ENCODE measurements around the gene DDX56. TPM values are rescaled to one million over a fixed set of nuclear protein-coding genes. Genes with fewer than 3 reads are reported as not detected.

DDX56 gene
- polyA plus RNA-seq, 3 donors: 32.2 to 69.3 (median 33.9) TPM

DNA sequence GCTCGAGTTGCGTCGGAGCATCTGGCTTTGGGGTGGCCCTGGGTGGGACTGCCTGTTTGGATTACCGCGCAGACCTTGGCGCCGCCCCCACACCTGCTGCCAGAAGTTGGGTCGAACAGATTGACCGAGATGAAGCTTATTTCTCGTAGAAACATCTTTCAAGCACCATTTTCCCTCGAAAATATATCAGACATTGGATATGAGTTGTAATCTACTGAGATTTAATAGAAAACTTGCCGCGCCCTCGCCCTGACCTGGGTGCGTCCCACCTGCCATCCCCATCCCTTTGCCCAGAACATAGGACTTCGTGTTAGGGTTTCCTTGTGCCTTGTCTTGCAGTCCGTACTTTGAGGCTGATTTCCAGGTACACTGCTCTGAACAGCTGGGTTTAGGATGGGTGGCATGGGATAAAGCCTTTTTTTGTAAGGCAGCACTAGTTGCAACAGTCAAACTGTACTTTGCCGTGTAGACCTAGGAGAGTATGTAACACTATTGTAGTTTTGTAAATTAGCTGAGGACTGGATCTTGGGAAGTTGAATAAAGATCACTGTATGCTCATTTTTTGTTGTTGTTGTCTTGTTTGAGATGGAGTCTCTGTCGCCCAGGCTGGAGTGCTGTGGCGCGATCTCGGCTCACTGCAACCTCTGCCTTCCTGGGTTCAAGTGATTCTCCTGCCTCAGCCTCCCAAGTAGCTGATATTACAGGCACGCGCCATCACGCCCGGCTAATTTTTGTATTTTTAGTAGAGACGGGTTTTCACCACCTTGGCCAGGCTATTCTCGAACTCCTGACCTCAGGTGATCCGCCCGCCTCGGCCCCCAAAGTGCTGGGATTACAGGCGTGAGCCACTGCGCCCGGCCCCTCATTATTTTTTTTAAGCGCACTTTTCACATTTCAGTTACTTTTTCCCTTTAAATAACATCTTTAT is 33.7 kb upstream of the DDX56 start:
- no peaks in the 10 kb centered on the region for H4K20me1 ChIP-seq (ENCODE audit: insufficient read depth, low read length)
- intact Hi-C loops (cut with micrococcal nuclease): loop anchor here in 1 of 2 donors (5.0 kb wide), 1 partner anchor 35 kb away; no protein-coding TSS in a partner anchor
- H3K4me2 ChIP-seq (replicated peaks; ENCODE audit: extremely low read depth, low read length, poor library complexity, severe bottlenecking): peak overlapping the region; percentile 85
- no peak for DNase-seq
- peaks cover 45% of the 10 kb centered on the region for H3K4me1 Mint-ChIP-seq
- H3K4me3 Mint-ChIP-seq: peak overlapping the region; percentile 84 to 97
- peaks cover 0 to 4% of the 10 kb centered on the region in 2 donors for H3K27me3 ChIP-seq (ENCODE audit: control insufficient read depth in 2 of 2, insufficient read depth in 2 of 2, low read length in 2 of 2)
- peak overlapping the region; percentile 97 to 100 (median 99) for H3K27ac Mint-ChIP-seq
- no peaks in the 10 kb centered on the region for H3K9me3 ChIP-seq (replicated peaks in 1 of 2; ENCODE audit: control insufficient read depth in 1 of 2, insufficient read depth in 1 of 2, low read length in 2 of 2)
- peak overlapping the region; percentile 92 for H3K9ac ChIP-seq (ENCODE audit: insufficient read depth, low read length, poor library complexity, severe bottlenecking)
- peaks cover 2 to 5% (median 4%) of the 10 kb centered on the region in 3 donors for H3K27me3 Mint-ChIP-seq (ENCODE audit: low read depth in 3 of 3)
- peaks cover 33 to 42% of the 10 kb centered on the region in 2 donors for H3K4me1 ChIP-seq (ENCODE audit: control insufficient read depth in 1 of 2, insufficient read depth in 2 of 2, low read length in 2 of 2)
- H3K79me2 ChIP-seq (ENCODE audit: insufficient read depth, low read length): peaks cover 56% of the 10 kb centered on the region
- TF ChIP-seq, protein P1, sequence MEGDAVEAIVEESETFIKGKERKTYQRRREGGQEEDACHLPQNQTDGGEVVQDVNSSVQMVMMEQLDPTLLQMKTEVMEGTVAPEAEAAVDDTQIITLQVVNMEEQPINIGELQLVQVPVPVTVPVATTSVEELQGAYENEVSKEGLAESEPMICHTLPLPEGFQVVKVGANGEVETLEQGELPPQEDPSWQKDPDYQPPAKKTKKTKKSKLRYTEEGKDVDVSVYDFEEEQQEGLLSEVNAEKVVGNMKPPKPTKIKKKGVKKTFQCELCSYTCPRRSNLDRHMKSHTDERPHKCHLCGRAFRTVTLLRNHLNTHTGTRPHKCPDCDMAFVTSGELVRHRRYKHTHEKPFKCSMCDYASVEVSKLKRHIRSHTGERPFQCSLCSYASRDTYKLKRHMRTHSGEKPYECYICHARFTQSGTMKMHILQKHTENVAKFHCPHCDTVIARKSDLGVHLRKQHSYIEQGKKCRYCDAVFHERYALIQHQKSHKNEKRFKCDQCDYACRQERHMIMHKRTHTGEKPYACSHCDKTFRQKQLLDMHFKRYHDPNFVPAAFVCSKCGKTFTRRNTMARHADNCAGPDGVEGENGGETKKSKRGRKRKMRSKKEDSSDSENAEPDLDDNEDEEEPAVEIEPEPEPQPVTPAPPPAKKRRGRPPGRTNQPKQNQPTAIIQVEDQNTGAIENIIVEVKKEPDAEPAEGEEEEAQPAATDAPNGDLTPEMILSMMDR (IDR thresholded peaks at IDR 0.05): no peak
- H3K9me3 Mint-ChIP-seq: peaks cover 0 to 2% (median 0%) of the 10 kb centered on the region in 7 donors
- H3K36me3 ChIP-seq (replicated peaks in 1 of 2; ENCODE audit: control insufficient read depth in 1 of 2, insufficient read depth in 2 of 2, low read length in 2 of 2): no peaks in the 10 kb centered on the region
- H3K27ac ChIP-seq (ENCODE audit: low read depth in 1 of 2, low read length in 2 of 2): peak overlapping the region; percentile 90 to 96
- H3K36me3 Mint-ChIP-seq: peaks cover 11% of the 10 kb centered on the region in 2 donors
- H3K4me3 ChIP-seq (replicated peaks in 1 of 3; ENCODE audit: low read depth in 2 of 3, low read length in 3 of 3): peak overlapping the region; percentile 63 to 87 (median 82)
- 55% methylated on average over 12 of the region's 35 CpGs for whole genome bisulfite sequencing (ENCODE audit: insufficient coverage)
- peak overlapping the region; percentile 16 for H2AFZ ChIP-seq (ENCODE audit: insufficient read depth, low read depth, low read length, poor library complexity, severe bottlenecking)

DNA sequence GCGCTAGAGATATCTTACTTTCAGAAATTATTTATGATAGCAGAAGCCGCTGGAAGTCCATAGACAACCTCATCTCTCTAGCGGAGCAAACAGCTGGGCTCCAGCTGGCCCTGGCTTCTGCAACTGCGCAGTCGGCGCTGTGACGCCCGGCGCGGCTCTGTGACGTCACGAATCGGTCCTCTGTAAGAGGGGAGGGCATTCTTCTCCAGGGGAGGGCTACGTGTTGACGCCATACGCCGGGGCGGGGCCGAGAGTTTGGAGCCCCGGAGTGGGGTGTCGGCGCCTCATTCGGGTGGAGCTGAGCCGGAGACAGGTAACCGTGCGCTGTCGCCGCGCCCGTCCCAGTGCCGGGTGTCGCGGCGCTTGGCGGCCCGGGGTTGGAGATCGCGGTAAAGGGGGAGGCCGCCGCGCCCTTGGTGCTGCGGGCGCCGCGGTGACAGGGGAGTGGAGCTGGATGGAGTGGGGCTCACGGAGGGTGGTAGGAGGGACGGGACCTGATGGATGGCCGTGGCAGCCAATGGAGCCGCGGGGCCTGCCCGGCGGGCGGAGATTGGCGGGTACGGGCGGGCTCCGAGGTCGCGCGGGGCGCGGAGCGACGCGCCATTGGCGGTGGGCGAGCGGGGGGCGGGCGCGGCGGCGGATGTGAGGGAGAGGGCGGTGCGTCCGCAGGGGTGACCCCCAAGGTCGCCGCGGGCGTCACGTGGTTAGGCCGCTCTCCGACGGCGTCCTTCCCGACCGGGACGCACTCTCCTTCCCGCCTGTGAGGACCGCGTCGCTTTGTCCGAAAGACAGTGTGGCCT is 32.8 kb upstream of the DDX56 start, which contains the start of gene OGDH:
TSS of gene OGDH (plus strand) at position 287 of the 800 bp plus-strand sequence. CDS start 17,717 bp downstream, outside the sequence.
- peak within 1 kb of the TSS; percentile 85 for H3K4me2 ChIP-seq (replicated peaks; ENCODE audit: extremely low read depth, low read length, poor library complexity, severe bottlenecking)
- Mint-ChIP-seq H3K36me3 (peaks cover 11% of the 10 kb centered on the region in 2 donors), H3K27ac (peak within 1 kb of the TSS; percentile 98 to 100 (median 99)), H3K4me1 (peaks cover 40% of the 10 kb centered on the region), H3K4me3 (peak within 1 kb of the TSS; percentile 84 to 97), H3K27me3 (ENCODE audit: low read depth in 3 of 3) (peaks cover 4 to 8% (median 5%) of the 10 kb centered on the region in 3 donors), H3K9me3 (peaks cover 0 to 2% (median 0%) of the 10 kb centered on the region in 7 donors)
- peak within 1 kb of the TSS; percentile 92 for H3K9ac ChIP-seq (ENCODE audit: insufficient read depth, low read length, poor library complexity, severe bottlenecking)
- H3K9me3 ChIP-seq (replicated peaks in 1 of 2; ENCODE audit: control insufficient read depth in 1 of 2, insufficient read depth in 1 of 2, low read length in 2 of 2): no peaks in the 10 kb centered on the region
- no peaks in the 10 kb centered on the region for H4K20me1 ChIP-seq (ENCODE audit: insufficient read depth, low read length)
- no peaks in the 10 kb centered on the region for H3K36me3 ChIP-seq (replicated peaks in 1 of 2; ENCODE audit: control insufficient read depth in 1 of 2, insufficient read depth in 2 of 2, low read length in 2 of 2)
- peak within 1 kb of the TSS; percentile 63 to 87 (median 82) for H3K4me3 ChIP-seq (replicated peaks in 1 of 3; ENCODE audit: low read depth in 2 of 3, low read length in 3 of 3)
- WGBS (ENCODE audit: insufficient coverage): under 1% methylated on average over 89 of the region's 93 CpGs
- peaks cover 33 to 42% of the 10 kb centered on the region in 2 donors for H3K4me1 ChIP-seq (ENCODE audit: control insufficient read depth in 1 of 2, insufficient read depth in 2 of 2, low read length in 2 of 2)
- intact Hi-C loops (cut with micrococcal nuclease): loop anchor here in 1 of 2 donors (5.0 kb wide), 1 partner anchor 36 kb away; no protein-coding TSS in a partner anchor
- TF ChIP-seq, protein P1 (IDR thresholded peaks at IDR 0.05): no peak
- H3K27me3 ChIP-seq (ENCODE audit: control insufficient read depth in 2 of 2, insufficient read depth in 2 of 2, low read length in 2 of 2): peaks cover 0 to 8% of the 10 kb centered on the region in 2 donors
- peaks cover 47% of the 10 kb centered on the region for H3K79me2 ChIP-seq (ENCODE audit: insufficient read depth, low read length)
- peak; percentile 98 to 99 (median 99) for DNase-seq
- H2AFZ ChIP-seq (ENCODE audit: insufficient read depth, low read depth, low read length, poor library complexity, severe bottlenecking): peak within 1 kb of the TSS; percentile 66
- peak within 1 kb of the TSS; percentile 90 to 96 for H3K27ac ChIP-seq (ENCODE audit: low read depth in 1 of 2, low read length in 2 of 2)

Measured in CD14-positive monocyte (primary cell).